H4 (cell line): ENCODE measurements around the gene ACTN1. TPM values are rescaled to one million over a fixed set of nuclear protein-coding genes. Genes with fewer than 3 reads are reported as not detected.

Experiments
- DNase-seq: peaks from one replicate; pipeline ENCODE4 v3.0.0-alpha.2; 2015; ENCODE audit warnings: low spot score
- total RNA-seq: library from RNA; depleted of rRNA; stranded (reverse); fragments of >200 nt; shearing (Covaris generic); gene quantifications from 2 replicates; pipeline ENCODE4 v1.2.3, GENCODE V29; 2014

Gene ACTN1
- total RNA-seq, 1 experiment from 2014 or later: 127 TPM

GRCh38 chr14:68891851-68892660 is 87.0 kb downstream of the ACTN1 start:
- no peak for DNase-seq

- DNase-seq: no peak
Measured at GRCh38 chr14:68890173-68890931, 88.8 kb downstream of the ACTN1 start.

- DNase-seq: no peak
Measured at GRCh38 chr14:68888883-68889282, 90.2 kb downstream of the ACTN1 start.

- DNase-seq: no peak
Measured at GRCh38 chr14:68888025-68888850, 90.9 kb downstream of the ACTN1 start.

DNA sequence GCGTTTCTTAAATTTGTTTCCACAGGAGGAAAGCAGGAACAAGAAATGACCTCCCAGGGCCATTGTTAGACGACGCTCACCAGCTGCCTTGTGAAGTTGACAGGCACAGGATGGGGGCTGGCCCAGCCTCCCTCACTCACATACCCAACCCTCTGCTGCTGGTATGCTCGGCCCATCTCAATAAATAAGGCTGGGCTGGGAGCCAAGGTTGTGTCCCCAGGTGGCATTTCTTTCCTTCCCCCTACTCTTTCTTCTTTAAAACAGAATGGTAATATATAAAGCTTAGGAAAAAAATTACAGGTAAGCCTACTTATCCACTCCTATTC is 93.0 kb downstream of the ACTN1 start:
- DNase-seq: no peak

- no peak for DNase-seq
Measured at GRCh38 chr14:68885226-68886108, 93.6 kb downstream of the ACTN1 start.

- no peak for DNase-seq
Measured at GRCh38 chr14:68884031-68885030, 94.8 kb downstream of the ACTN1 start.

DNA sequence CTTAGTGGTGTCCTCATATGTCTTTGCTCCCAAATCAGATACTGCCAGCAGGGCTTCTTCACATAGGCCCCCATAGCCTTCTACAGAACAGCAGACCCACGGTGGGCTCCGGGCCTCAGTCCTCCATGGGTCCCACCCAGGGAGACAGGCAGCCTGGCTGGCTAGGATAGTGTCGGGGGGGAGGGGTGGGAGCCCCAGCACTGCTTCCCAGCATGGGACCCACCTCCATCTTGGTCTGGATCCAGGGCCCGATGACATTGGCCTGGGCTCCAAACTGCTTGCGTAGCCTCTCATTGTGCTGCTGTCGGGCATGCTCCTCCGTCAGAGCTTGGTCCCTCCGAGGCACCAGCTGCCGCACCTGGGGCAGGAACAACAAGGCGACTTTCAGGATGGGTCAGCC is 96.9 kb downstream of the ACTN1 start:
- DNase-seq: no peak

- no peak for DNase-seq
Measured at GRCh38 chr14:68881396-68881795, 97.7 kb downstream of the ACTN1 start.

DNA sequence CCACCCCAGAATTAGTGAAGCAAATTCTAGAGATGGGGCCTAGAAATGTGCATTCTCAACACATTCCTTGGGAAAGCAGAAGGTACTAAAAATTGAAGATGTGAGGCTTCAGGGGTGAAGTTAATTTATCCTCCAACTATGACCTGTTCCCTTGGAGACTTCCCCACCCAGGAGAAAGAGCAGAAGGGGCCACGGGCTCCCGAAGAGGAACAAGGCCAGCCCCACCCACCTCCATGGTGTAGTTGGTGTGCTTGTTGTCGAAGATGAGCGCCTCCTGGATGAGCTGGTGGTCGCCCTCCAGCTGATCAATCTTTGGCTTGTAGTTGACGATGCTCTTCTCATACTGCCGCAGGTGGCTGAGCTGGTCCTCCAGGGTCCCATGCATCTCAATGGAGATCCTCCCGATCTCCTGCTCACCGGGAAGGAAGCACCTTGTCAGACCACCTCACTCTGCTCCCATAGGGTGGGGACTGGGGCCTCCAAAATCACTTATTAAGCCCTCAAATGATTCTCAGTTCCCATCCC is 98.5 kb downstream of the ACTN1 start:
- DNase-seq: no peak

DNA sequence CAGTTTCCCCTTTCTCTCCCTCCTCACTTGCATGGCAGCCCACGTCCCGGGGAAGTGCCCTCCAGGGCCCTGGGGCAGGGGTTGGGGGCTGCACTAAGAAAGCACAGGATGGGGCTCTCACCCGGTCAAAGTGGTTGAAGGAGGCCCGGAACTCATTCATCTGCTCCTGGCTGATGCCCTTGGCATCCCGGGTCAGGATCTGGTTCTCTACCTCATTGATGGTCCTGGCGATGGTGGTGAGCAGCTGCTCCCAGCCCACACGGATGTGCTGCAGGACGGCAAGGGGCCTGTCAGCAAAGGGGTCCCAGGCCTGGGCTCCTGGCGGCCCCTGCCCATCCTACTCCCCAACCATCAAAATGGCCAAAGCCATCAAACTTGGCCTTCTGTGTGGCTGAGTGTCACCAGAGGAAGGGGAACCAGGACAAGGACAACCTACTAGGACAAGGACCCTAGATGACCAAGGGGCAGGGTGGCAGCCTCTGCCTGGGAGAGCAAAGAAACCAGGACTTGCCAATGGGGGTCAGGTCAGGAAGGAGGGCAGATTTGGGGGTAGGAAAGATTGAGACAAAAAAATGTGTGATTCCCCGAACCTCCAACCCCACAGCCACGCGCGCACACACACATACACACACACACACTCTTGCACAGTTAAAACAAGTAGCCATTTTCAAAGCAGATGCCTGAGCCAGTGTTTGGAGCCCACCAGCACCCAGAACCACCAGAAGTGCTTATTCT is 99.1 kb downstream of the ACTN1 start:
- no peak for DNase-seq

- DNase-seq: no peak
Measured at GRCh38 chr14:68879321-68879781, 99.8 kb downstream of the ACTN1 start.

DNA sequence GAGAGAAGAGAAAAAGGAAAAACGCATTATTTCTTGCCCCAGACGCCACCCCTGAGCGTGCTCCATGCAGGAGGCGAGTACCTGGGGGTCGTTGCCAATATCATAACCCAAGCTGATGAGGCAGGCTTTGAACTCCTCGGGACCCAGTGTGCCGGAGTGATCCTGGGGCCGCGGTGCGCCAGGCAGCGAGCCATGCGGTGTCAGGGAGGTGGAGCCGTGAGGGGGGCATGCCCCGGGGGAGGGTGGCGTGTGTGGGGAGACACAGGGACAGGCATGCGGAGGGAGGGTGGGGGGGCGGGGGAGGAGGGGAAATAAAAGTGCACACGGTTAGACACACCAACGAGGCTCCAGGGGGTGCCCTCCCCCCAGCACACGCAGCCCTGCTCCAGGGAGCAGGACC is 100.2 kb downstream of the ACTN1 start:
- no peak for DNase-seq

DNA sequence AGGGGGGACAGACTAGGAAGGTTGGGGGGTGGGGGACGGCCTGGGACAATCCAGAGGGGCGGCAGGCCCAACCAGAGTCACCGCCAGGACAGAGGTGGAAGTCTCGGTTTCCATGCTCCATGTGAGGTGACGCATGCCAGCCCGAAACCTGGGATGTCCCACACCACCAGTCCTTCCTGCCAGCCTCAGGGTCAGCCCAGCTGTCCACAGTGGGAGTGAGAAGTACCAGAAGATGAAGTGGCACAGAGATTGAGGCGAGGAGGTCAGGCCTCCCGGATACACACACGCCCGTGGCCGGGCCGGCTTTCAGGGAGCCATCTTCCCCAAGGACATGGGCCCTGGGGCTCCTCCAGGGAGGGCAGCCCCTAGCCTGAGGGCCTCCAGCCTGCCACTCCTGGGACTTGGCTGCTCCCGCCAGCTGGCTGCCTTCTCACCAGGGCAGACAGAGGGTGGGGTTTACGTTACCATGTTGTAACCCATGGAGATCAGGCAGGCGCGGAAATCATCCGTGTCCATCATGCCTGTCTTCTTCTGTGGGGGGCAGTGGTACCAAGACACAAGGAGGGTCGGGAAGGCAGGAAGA is 101.0 kb downstream of the ACTN1 start:
- DNase-seq: no peak

DNA sequence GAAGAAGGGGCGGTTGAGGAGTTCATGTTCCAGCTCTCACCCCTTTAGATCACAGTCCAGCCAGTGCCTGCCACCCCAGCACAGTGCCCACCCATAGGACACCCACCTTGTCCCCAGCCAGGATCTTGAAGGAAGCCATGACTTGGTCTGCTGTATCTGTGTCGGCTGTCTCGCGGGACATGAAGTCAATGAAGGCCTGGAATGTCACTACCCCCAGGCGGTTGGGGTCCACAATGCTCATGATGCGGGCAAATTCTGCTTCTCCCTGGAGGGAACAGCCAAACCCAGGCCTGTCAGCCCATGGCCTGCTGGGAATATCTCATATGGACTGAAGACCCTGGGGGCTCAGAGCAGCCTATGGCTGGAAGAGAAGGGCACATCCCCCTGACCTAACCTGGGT is 102.1 kb downstream of the ACTN1 start:
- DNase-seq: no peak

DNA sequence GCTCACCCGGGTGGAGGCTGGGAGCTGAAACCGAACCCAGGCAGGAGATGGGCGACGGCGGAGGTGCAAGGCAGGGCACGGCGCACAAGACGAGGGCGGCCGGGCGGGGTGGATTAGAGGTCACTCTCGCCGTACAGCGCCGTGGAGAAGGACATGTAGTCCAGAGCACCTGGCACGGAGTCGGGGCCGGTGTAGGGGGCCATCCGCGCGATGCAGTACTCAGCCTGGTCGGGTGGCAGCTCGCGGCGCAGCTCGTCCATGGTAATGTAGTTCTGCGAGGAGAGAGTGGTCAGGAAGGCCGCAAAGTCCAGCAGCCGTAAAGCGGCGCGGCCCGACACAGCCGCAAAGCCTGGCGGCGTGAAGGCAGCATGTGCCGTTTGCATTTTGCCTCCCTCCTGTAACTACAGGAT is 104.4 kb downstream of the ACTN1 start:
- DNase-seq: no peak

- DNase-seq: no peak
Measured at GRCh38 chr14:68873376-68873775, 105.7 kb downstream of the ACTN1 start.

GRCh38 chr14:68871392-68871791 is 107.7 kb downstream of the ACTN1 start:
- no peak for DNase-seq
